B cell (primary cell): Measurements from ENCODE around the gene TMEM266.

ENCODE experiments used
- CTCF ChIP-seq: fragments of 200-600 bp; IDR thresholded peaks from one replicate; pipeline ENCODE4 v1.8.0; 2022; ENCODE audit warnings: antibody characterized with exemption, mild to moderate bottlenecking
- EZH2 ChIP-seq: IDR thresholded peaks from 2 replicates; pipeline ENCODE4 v1.6.1; 2012; ENCODE audit warnings: borderline replicate concordance, low read depth, mild to moderate bottlenecking, moderate library complexity, low read length; ENCODE audit not compliant: insufficient read depth, poor library complexity, severe bottlenecking

- TF ChIP-seq CTCF (no peak), EZH2 (no peak)
Observed at GRCh38 chr15:76215634-76216033, 155.8 kb downstream of the TMEM266 start.
